Astrocyte of the cerebellum (primary cell): ENCODE measurements around the gene TAF8.

Source experiments
- DNase-seq: peaks from one replicate; pipeline ENCODE4 v3.0.0-alpha.2; 2011; ENCODE audit warnings: low read depth
- H3K4me3 ChIP-seq: 2 replicates; pipeline ENCODE4 v1.5.1; 2011; ENCODE audit warnings: mild to moderate bottlenecking, low read depth, low read length, moderate library complexity
- CTCF ChIP-seq: IDR thresholded peaks from 2 replicates; pipeline ENCODE4 v1.5.1; 2012; ENCODE audit warnings: low read length, low read depth, moderate library complexity, mild to moderate bottlenecking; ENCODE audit errors: missing control alignments
- in situ Hi-C: cut with HindIII; loops from 2 replicates; pipeline ENCODE4 v1.10.0; 2017; ENCODE audit warnings: low sequenced_read_pairs

TAF8 gene

GRCh38 chr6:42066156-42066675, 15.9 kb downstream of the TAF8 start:
- in situ Hi-C loops = no loop called here
- no peak overlapping the region for H3K4me3 ChIP-seq
- no peak for TF ChIP-seq CTCF
- DNase-seq = no peak

- H3K4me3 ChIP-seq = no peak overlapping the region
- no peak for DNase-seq
- in situ Hi-C loops = no loop called here
- TF ChIP-seq CTCF = no peak
Measured at GRCh38 chr6:42068173-42068572, 17.8 kb downstream of the TAF8 start.

- DNase-seq = no peak
- no peak overlapping the region for H3K4me3 ChIP-seq
- in situ Hi-C loops = no loop called here
- TF ChIP-seq CTCF = no peak
Measured at GRCh38 chr6:42068872-42069522, 18.7 kb downstream of the TAF8 start.

- H3K4me3 ChIP-seq = no peak overlapping the region
- in situ Hi-C loops = no loop called here
- DNase-seq = no peak
- TF ChIP-seq CTCF = no peak
Measured at GRCh38 chr6:42071881-42072583, 21.7 kb downstream of the TAF8 start.

- no peak for DNase-seq
- no peak for TF ChIP-seq CTCF
- no peak overlapping the region for H3K4me3 ChIP-seq
- in situ Hi-C loops = no loop called here
Measured at GRCh38 chr6:42073287-42073686, 23.0 kb downstream of the TAF8 start.

GRCh38 chr6:42075159-42075838, 25.0 kb downstream of the TAF8 start:
- in situ Hi-C loops = no loop called here
- peak; percentile 53 for DNase-seq
- TF ChIP-seq CTCF = peak; percentile 89

More at GRCh38 chr6:42075159-42075838, 25.0 kb downstream of the TAF8 start:
- H3K4me3 ChIP-seq = no peak overlapping the region
